NCI-H128 (cell line): ENCODE results near the gene LRP5.
A peak's percentile ranks its signal among the peaks of the same experiment; 100 is the strongest.
"Not testable (repeated sequence)": the region's sequence is repeated elsewhere in the genome, so short reads cannot be mapped to it uniquely, and the experiment has no call there.

ENCODE experiments used
- DNase-seq: peaks from one replicate; lab custom pipeline; 2025; ENCODE audit not compliant: unreplicated experiment; lab: John Stamatoyannopoulos, UW

Gene LRP5

DNA sequence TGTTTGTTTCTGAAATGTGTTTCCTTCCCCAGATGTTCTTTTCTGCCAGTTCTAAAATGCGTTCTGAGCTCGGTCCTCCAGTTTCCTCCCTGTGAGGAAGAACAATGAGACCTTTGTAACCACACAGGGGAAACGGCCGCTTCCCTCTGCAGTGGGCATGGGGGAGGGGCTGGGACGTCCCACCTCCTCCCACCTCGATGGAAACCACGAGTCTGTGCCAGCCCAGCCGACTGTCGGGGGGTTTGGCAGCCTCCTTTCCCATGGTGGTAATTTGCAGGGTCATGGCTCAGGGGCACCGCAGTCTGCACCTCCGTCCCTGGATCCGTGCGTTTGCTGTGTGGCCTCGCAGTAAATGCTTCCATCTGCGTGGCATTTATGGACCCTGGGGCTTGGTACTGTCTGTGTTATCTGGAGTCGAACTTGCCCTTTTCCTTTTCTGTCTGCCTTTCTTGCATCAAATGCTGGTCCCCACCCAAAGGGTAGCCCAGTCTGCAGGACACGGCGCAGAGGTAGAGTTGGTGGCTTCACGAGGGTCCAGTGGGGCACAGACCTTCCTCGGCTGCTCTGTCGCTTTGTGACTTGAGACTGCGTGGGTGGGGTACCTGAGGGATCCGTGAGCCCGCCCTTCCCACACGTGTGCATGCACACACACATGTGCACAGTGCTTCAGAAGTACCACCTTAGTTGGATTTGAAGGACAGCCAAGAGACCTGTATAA, 16.1 kb downstream of the LRP5 start:
- DNase-seq, result no peak

DNA sequence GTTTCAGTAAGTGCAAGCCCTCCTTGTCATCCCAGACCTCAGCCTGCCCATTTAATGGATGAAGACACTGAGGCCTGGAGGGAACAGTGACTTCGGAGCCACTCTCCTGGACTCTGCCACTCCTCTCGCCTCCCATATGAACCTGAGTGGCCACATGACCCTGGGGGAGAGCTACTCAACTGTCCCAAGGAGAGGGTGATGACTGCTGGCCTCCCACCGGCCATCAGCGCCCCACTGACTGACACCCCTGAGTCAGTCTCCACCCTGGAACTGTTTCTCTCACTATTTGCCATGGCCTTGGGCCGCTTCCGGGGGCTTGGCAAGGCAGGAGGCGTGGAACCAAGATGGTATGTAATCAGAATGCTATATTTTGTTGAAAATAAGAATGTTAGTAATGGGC, 17.1 kb downstream of the LRP5 start:
- DNase-seq, result no peak

DNA sequence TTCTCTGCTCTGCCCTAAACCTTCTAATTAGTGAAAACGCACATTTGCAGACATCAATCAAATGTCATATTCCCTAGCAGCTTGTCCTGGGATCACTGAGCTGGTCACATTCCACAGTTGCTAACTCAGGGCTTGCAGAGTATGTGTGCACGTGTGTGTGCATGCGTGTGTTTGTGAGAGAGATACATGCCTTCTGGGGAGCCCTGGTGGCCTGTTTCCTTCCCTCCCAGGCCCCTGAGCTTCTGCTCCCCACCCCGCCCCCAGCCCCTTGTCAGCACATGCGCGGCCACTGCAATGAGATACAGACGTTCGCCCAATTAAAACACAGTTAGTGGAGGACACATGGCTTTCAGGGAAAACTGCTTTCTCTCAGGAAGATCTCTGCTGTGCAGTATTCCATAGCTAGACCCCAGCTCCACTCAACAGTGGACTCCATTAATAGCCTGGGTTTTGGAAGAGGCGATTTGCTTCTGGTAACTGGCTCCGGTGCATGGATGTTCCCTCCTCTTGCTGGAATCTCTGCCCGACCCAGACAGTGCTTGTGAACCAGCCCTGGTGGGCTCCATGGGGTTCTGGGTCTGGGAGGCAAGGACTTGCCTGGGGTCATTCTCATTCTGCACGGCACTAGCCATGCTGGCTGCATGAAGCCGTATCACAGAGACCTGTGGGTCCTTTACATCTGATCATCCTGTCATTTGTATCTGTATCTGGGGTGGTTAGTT, 17.7 kb downstream of the LRP5 start:
- DNase-seq, result no peak

DNA sequence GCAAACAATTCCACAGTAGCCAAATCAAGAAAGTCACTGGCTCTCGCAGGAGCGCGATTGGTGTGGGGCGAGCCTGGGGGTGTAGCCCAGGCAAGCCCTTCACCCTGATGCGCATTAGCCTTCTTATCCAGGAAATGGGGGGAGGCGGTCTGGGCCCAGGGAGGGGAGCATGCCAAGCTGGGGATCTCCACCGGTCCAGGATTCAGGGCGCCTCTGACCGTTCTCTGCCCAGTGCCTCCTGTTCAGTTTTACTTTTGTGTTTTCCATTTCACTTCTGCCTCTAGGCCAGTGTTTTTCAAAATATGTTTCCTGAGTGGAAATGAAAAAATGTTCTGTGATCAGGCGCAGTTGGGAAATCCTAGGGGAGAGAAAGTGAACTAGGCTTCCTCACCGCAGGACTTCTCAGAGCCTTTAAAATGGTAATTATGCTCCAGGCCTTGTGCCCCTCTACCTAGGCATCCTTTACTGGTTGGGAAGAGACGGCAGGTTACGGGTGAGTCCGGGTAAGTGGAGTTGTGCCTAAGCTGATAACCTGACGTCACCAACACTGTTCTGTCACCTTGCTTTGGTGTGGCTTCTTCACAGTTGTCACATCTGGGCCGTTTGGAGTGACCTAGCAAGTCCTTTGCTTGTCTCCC, 18.4 kb downstream of the LRP5 start:
- DNase-seq, result no peak

DNA sequence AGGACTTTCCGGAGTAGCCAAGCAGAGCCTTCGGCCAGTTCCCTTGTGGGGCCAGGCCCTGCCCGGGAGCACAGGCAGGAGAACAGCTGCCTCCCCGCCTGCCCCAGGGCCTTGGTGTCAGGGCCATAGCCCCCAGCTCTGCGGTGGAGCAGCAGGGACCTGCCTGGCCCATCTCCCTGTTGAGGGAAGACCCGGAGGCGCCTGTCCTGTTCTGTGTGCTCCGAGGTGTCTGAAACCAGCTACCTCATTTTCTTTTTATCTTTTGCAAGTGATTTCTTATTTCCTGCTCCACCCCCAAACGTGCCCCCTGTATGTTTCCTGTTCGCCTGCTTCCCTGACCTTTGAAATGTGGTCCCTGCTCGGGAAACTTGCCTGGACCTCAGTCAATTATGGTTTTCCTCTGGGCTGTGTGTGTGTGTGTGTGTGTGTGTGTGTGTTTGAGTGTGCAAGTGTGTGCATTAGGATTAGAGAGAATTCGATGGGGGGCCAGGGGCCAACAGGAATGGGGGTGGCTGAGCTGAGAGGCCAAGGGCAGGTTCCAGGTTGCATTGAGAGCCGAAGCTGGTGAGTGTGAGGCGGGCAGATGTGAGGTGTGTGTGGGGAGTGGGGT, 19.1 kb downstream of the LRP5 start:
- DNase-seq, result no peak

DNA sequence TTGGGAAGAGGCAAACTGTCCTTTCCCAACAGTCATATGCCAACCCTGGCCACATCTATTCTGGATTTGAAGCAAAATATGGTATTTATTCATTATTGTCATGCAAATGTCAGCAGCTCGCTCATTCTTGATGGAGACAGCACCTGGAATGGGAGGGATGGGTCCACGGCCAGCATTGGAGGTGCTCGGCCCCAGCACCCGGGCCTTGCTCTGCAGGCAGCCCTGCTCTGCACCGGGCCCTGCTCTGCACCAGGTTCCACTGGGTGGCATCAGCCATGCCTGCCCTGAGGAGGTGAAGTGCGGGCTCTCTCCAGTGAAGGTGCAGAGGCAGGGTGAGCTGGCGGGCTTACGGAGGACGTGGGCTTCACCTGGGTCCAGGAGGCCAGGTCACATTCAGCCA, 19.8 kb downstream of the LRP5 start:
- no peak for DNase-seq

DNA sequence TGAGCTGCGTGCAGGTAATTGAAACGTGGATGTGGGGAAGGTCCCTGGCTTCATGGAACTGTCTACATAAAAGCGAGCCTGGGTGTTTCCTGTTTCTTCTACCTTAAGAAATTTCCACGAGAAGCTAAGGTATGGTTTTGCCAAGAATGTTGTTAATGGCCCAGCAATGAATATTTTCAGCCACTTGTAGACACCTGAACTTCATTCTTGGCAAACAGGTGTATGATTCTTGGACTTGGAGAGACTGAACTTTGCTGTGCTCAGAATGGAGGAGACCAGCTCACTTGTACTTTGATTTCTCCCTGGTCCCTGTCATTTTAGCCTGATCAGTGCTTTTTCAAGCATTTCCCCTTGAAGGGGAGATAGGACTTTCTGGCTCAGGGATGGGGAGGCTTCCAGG, 20.8 kb downstream of the LRP5 start:
- DNase-seq, result no peak

DNA sequence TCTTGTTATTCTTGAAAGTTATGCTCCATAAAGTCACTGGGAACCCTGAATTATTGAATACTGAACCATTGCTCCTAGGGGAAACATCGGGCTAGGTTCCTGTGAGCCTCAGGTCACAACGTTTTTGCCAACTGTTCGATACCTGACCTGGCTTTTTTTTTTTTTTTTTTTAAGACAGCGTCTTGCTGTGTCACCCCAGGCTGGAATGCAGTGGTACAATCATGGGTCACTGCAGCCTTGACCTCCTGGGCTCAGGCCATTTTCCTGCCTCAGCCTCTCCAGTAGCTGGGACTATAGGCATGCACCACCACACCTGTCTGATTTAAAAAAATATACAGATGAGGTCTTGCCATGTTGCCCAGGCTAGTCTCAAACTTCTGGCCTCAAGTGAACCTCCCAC, 22.5 kb downstream of the LRP5 start:
- no peak for DNase-seq

DNA sequence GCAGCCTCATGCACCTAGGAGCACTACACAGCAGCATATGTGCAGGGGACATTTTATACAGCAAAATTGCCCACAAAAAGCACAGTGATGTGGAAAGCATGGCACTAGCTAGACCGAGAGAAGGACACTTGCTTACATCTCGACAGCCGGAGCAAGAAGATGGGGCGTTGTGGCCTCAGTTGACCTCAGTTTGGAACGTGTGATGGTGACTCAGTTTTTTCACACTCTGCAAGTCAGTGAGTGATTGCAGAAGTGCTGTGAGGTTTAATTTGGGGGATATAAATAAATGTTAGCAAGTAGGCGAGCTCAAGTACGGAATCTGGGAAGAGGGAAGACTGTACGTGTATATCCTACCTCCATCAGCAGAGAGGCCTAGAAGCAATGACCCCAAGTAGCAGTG, 23.3 kb downstream of the LRP5 start:
- DNase-seq, result no peak

DNA sequence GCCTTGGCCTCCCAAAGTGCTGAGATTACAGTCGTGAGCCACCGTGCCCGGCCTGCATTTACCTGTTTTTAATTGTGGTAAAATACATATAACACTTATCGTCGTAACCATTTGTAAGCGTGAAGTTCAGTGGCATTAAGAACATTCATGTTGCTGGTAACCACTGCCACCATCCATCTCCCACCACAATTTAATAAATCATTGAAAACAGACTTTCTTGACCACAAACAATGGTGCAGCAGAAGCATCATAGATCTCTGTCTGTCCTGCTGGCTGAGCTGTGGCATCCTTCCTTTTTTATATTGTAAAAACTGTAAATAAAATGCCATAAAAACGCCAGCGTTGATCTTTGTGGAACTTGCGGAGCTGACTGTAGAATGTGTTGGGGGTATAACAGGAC, 24.3 kb downstream of the LRP5 start:
- no peak for DNase-seq

DNA sequence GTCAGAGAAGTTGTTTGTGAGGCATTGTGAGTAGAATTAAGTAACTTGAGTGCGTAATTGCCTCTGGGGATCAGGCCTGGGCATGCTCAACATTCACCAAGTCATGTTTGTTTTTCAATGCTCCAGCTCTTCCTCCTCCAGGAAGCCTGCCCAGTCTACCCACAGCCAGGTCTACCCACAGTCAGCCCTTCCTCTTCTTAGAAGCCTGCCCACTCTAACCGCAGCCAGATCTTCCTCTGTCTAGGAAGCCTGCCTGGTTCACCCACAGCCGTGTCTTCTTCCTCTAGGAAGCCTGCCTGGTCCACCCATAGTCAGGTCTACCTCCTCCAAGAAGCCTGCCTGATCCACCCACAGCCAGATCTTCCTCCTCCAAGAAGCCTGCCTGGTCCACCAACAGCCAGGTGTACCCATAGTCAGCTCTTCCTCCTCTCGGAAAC, 25.0 kb downstream of the LRP5 start:
- no peak for DNase-seq

DNA sequence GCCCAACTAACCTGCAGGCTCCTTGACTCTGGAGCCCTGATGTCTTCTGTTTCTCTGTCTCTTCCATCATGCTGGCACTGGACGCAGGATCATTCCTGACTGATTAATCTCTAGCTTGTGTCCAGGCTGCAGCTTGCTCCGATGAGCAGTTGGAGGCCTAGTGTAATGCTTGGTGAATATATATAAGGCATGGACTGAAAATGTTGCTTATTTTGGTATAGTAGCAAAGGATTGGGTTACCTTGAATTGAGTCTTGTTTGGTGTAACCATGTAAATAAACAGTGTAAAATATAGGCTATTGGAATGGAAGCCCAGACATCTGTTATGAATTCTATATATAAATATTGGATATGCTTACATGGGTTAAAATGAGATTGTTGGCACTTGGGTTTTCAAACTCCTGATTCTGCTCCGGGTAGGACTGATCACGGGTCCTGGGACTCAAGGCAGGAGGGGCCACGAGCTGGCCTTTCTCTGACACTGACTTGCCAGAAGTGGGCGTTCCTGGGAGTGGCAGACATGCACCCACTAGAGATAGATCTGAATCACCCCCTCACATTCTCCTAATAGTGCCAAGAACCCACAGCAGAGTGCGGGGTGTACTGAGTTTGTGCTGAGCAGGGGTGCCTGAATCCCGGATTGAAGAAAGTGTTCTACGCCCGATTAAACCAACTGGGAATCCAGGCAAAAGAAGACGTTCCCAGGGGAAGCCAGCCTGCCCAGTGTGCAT, 25.8 kb downstream of the LRP5 start:
- DNase-seq, result no peak

DNA sequence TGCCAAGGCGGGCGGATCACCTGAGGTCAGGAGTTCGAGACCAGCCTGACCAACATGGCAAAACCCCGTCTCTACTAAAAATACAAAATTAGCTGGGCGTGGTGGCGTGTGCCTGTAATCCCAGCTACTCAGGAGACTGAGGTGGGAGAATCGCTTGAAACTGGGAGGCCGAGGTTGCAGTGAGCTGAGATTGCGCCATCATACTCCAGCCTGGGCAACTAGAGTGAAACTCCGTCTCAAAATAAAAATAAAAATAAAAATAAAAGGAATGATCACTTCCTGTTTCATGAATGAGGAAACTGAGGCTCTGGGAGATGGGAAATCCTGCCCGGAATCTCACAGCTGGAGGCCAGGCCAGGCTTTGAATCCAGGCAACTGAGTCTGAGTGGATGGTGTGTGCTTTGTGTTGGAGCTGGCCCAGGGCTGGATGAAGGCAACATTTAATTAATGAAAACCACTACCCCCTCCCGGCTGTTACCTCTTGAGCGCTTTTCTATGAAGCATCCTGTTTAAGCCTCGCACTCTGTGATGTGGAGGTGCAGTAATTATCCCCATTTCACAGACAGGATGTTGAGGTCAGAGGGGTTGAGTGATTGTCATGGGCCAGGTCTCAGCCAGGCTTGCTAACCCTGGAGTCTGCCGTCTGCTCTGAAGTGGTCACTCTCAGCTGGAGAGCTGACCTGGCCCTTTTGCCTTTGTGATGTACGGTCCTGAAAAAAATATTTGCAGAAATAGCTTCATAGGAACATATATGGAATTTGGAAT, 27.8 kb downstream of the LRP5 start:
- DNase-seq, result no peak

DNA sequence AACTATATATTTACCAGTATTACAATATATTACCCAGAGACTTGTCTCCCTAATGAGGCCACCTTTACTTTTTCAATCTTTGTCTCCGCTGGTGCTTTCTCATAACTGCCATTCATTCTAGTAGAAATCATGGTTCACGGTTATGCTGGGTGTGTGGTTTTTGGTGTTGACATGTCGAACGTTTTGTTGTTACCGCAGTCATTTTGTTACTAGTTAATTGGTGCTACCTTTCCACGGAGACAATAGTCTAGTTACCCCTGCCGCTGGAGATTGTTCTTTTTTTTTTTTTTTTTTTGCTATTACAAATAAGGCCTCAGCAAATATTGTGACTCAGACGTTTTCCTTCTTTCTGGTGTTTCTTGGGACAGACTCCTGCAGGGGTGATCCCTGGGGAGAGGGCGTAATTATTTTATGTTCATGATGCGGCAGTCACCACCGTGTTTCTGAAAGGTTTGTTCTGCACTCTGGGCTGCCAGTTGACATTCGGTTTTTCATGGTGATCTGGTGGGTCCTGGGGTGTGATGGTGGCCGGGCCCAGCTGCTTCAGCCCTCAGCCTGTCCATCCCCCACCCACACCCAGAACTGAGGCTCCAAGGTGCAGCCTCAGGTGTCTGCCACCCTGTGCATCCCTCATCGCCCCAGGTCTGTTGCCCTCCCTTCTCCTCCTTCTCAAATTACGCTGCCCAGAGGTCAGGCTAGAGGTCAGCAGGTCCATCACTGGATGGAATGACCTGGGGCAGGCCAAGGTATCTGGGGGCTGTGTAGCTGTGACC, 28.6 kb downstream of the LRP5 start:
- no peak for DNase-seq

DNA sequence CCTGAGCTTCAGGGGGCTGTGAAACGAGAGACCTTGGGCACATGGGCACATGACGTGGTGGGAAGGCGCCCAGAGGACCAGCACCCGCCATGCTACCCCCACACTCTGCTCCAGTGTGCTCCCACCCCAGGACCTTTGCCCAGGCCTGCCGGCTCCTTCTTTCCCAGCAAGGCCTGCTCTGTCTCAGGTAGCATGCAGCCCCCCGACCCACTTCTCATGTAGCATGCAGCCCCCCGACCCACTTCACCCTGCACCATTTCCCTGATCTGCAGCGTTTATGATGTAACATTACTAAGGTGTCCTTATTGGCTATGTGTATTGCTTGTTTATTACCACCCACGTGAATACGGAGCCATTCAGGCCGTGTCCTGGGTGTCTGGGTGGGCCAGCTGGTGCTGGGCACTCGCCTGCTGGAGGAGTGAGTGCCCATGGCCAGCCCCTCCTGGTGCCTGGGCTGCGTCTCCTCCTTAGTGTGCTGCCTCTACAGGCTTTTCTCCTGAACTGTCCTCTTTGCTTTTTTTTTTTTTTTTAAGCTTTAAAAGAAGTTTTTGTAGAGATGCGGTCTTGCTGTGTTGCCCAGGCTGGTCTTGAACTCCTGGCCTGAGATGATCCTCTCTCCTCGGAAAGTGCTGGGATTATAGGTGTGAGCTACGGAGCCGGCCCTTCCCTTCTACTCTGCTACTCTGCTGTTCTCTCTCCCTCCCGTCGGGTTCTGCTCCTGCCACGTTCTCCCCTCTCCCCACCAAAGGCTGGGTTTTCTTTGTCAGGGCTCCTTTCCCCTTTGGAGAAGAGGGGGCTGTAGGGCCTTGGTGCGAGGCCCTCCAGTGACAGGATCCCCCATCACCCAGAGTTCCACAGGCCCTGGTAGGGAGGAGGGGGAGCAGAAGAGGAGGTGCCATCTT, 29.4 kb downstream of the LRP5 start:
- DNase-seq, result no peak

DNA sequence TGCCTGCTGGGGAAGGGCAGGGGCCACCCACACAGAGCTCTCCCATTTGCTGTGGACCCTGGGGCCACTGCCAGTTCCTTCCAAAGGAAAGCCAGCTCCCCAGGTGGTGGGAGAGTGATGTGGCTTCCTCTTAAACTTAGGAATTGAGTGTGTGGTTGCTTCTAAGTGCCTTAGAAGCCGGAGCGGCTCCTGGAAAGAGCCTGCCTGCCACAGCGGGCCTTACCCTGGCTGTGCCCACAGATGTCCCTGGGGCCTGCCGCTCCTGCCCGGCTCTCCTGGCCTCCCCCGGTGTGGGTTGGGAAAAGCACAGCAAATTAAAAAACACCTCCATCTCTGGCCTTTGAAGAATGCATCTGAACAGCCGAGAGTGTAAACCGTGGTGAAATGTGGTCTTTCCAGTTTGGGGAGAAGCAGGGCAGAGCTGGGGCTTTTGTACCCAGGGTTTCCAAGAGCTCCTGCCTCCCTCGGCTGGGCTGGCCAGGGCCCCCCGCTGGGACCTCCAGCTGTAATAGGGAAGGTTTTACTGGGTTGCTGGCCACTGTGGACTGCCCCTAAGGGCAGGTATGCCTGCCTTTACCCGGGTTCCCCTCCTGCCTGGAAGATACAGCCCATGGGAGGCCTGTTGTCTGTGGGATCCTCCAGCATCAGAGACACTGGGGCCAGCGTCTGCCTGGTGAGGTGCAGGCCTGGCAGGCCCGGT, 30.2 kb downstream of the LRP5 start:
- peak; percentile 13 for DNase-seq

DNA sequence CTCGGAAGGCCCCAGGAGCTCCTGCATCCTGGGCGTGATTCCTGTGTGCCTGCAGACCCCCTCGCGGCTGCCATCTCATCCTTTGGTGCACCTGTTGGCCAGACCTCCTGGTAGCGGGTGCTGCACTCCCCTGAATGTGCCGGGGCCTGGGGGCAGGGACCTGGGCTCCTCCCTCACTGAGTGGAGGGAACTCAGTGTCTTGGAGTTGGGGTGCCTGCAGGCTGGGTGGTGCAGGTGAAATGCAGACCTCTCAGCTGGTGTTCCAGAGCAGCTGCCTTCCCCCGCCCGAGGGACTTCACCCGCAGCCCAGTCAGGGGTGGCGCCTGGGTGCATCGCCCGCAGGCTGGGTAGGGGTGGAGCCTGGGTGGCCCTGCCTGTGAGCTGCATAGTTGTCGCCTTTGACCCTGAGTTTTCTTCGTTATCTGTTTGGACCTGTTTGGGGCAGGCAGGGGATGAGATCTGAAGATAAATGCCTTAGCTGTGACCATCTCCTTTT, 31.4 kb downstream of the LRP5 start:
- no peak for DNase-seq

DNA sequence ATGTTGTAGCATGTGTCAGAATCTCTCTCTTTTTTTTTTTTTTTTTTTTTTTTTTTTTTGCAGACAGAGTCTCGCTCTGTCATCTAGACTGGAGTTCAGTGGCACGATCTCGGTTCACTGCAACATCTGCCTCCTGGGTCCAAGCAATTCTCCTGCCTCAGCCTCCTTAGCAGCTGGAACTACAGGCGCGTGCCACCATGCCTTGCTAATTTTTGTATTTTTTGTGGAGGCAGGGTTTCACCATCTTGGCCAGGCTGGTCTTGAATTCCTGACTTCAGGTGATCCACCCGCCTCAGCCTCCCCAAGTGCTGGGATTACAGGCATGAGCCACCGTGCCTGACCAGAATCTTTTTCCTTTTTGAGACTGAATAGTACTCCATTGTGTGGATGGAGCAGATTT, 32.4 kb downstream of the LRP5 start:
- not testable (repeated sequence) for DNase-seq
